GM12891 (cell line): Measurements from ENCODE around the gene MED29.

ENCODE experiments used
- POLR2AphosphoS5 ChIP-seq: IDR thresholded peaks from 2 replicates; pipeline ENCODE4 v1.6.1; 2011; ENCODE audit warnings: low read depth, low read length, control low read depth
- TAF1 ChIP-seq: IDR thresholded peaks from 2 replicates; pipeline ENCODE4 v1.6.1; 2011; ENCODE audit warnings: low read depth, low read length, control low read depth

GRCh38 chr19:39386557-39386956 lies 4.6 kb upstream of the MED29 start:
- TF ChIP-seq POLR2AphosphoS5 (no peak), TAF1 (no peak)
